GM18870 (cell line): ENCODE results near the gene WNT9B.

Experiments
- ATAC-seq: cut with Tn5 transposase; IDR thresholded peaks from one replicate; pipeline ENCODE4 v1.9.1; 2021; ENCODE audit warnings: moderate library complexity; ENCODE audit not compliant: unreplicated experiment

WNT9B gene

DNA sequence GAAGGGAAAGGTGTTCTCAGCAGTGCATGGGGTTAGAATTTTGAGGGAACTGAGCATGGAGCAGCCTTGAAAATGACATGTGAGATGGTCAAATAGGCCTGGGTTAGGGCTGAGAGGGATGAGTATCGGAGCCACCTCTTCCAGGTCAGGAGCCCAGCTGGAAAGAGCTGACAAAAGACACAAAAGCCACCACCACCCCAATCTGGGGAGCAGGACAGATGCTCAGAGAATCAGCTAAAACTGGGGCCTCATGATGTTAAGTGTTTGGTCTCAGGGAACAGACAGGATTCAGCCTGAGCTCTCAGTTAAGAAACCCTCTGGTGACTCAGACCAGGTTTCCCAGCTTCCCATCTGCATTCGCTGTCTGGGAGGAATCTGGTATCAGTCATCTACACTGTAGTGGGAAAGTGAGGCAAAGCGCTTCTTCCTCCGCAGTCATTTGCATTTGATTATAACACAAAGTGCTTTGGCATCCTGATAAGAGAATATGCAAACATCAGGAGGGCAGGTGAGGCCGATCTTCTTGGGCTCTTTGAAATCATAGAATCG, 2.6 kb downstream of the WNT9B start:
- ATAC-seq, result no peak

DNA sequence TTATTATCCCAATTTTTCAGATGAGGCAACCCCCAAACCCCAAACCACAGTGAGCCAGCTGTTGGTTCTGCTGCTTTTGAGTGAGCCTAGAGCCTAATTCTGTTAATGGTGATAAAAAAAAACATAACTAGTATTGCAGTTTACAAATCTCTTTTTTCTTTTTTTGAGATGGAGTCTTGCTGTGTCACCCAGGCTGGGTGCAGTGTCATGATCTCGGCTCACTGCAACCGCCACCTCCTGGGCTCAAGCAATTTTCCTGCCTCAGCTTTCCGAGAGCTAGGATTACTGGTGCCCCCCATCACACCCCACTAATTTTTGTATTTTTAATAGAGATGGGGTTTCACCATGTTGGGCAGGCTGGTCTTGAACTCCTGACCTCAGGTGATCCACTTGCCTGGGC, 3.1 kb downstream of the WNT9B start:
- ATAC-seq, result no peak

- ATAC-seq, result no peak
Observed at GRCh38 chr17:46854948-46855347, 3.6 kb downstream of the WNT9B start.

- ATAC-seq, result no peak
Observed at GRCh38 chr17:46857600-46857999, 6.2 kb downstream of the WNT9B start.

DNA sequence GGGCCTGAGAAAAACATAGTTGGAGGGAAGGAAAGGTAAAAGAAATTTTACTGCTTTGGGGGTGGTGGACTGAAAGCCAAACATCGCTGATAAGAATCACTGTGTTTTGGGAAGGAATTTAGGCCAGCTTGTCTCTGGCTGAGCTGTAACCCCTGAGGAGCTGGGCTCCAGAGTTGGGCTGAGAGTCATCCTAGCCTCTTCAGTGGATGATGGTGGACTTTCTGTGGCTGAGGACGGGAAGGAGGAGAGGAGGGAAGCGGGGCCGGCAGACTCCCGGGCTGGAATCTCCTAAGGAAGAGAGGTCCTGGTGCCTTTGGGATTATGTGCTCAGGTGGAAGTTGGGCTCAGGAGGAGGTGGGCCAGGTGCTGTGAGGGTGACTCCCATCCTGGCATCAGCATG, 8.6 kb downstream of the WNT9B start:
- no peak for ATAC-seq

DNA sequence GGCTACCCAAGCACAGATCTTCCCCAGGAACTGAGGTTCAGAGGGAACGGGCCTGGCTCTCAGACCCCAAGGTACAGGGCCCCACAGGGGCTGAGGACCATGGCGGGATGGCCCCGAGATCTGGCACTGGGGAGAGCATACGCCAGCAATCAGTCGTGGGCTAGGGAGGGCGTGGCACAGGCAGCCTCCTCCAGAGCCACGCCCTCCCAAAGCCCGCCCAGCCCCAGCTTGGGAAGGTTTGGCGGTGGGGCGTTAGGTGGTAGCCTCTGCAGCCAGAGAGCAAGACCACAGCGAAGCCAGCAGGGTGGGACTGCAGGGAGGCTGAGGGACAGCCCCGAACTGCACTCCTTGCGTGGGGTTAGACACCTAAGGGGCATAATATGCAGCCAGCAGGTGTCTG, 11.6 kb downstream of the WNT9B start:
- no peak for ATAC-seq

DNA sequence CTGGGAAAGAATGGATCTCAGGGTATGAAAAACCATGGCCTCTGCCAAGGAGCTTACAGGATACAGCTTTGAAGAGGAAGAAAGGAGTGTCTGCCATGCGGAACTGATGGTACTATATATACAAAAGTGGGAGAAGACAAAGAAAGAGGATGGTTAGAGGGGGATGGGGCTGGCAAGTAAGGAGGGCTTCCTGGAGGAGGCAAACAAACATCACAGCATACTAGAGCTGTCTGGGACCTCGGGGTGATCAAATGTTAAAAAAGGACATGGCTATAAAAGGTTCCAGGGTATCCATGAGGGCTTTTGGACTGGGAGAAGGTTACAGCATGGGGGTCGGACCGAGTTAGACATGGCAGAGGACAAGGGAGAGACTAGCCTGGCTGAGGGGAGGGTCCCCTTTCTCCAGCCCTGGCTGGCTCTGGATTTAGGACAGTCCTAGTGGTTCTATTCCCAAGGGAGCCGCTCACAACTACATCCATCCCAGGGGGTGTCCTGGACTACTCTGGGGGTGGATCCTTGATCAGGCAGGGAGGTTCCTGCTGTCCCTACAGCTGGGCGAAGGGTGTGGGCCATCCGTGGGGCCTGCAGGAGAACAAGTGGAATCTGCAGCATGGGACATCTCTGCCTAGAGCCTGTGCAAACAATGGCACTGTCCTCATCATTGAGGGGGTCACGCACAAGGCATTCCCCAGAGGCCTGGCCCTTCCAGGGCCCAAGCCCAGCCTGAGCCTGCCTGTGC, 12.2 kb downstream of the WNT9B start:
- ATAC-seq, result no peak

- no peak for ATAC-seq
Observed at GRCh38 chr17:46865100-46865499, 13.7 kb downstream of the WNT9B start.

DNA sequence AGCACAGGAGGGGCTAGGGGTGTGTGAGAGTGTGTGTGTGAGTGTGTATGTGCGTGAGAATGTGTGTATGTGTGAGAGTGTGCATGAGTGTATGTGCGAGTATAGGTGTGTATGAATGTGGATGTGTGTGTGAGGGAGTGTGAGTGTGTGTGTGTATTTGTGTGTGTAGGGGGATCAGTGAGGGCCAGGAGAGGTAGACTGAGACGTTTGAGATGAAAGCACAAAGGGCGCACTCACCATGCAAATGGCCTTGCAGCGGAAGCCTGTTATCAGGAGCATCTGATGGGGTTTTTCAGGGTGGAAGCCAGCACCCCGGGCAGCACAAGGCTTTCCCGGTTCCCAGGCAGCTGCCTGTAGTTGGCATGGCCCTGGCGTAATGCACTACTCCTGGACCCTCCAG, 14.9 kb downstream of the WNT9B start:
- ATAC-seq, result no peak

GRCh38 chr17:46866747-46867146, 15.4 kb downstream of the WNT9B start:
- ATAC-seq, result no peak

DNA sequence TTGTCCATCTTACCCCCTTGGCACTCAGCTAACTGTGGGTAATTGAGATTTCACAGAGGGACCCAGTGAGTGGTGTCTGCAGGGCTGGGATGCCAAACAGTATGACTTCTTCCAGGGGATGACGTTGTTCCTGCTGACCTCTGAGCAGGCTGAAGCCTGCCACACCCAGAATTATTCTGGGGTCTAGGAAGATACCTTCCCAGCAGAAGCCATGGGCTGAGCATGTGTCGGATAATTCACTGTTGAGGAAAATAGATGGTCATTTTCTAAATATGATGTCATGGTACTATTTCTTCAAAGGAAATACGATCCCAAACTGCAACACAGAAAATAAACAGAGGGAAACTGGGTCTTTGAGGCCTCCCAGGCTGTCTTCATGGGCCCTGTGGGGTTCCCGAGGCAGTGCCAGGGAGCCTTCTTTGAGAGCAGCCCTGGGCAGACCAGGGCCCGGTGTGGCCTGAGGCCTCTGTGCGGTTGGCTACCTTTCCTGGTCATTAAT, 17.4 kb downstream of the WNT9B start:
- ATAC-seq, result no peak

GRCh38 chr17:46869296-46869695, 17.9 kb downstream of the WNT9B start:
- no peak for ATAC-seq

GRCh38 chr17:46869975-46870803, 18.8 kb downstream of the WNT9B start:
- no peak for ATAC-seq

GRCh38 chr17:46872421-46872820, 21.0 kb downstream of the WNT9B start:
- ATAC-seq, result no peak

DNA sequence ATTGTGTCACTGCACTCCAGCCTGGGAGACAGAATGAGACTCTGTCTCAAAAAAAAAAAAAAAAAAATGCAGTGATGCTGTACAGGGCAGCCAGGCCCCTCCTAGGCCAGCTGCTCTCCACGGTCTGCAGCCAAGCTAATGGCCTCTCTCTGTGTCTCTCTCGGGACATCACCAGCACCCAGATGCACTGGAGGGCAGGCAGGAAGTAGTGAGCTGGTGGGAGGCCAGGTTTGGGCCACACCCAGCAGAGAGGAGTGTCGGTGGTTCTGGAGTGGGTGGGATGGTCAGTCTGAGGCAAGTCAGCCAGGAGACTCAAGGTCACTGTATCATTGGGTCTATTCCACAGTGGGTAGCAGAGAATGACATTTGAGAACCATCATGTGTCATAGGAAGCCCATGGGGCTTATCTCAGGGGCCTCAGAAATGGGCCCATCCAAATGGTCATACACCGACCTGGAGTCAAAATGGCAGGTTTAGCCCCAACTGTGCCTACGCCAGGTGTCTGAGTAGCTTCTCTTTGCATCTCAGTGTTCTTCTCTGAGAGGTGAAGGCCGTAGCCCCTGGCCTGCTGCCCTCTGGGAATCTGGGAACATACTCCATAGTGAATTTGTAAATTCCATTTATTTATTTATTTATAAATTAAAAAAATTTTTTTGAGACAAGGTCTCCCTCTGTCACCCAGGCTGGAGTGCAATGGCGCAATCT, 22.7 kb downstream of the WNT9B start:
- no peak for ATAC-seq

DNA sequence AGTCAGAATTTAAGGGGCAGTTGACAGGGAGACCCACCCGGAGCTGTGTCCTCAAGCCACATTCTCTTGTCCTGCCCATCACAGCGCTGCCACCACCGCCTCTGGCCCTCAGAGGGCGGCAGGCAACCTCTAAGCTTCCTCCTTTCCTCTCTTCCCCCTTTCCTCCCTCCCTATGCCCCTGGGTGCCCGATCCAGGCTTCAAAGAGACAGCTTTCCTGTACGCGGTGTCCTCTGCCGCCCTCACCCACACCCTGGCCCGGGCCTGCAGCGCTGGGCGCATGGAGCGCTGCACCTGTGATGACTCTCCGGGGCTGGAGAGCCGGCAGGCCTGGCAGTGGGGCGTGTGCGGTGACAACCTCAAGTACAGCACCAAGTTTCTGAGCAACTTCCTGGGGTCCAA, 23.5 kb downstream of the WNT9B start:
- no peak for ATAC-seq

- ATAC-seq, result no peak
Observed at GRCh38 chr17:46875849-46876352, 24.5 kb downstream of the WNT9B start.

GRCh38 chr17:46876353-46876887, 25.0 kb downstream of the WNT9B start:
- ATAC-seq, result no peak

- ATAC-seq, result no peak
Observed at GRCh38 chr17:46876926-46877325, 25.5 kb downstream of the WNT9B start.

GRCh38 chr17:46877466-46877865, 26.1 kb downstream of the WNT9B start:
- no peak for ATAC-seq

GRCh38 chr17:46878055-46878454, 26.7 kb downstream of the WNT9B start:
- ATAC-seq, result no peak
